H7 (cell line): ENCODE results near the gene SIRT5. TPM values are rescaled to one million over a fixed set of nuclear protein-coding genes. Genes with fewer than 3 reads are reported as not detected.

Source experiments
- DNase-seq: peaks from one replicate; pipeline ENCODE4 v3.0.0; 2012
- H3K27me3 ChIP-seq: 2 replicates; pipeline ENCODE4 v1.6.0; 2011; ENCODE audit warnings: mild to moderate bottlenecking, low read length; ENCODE audit not compliant: control insufficient read depth, insufficient read depth
- H3K36me3 ChIP-seq: replicated peaks from 2 replicates; pipeline ENCODE4 v1.5.1; 2011; ENCODE audit warnings: low read length; ENCODE audit not compliant: control insufficient read depth, insufficient read depth
- H3K4me3 ChIP-seq: 2 replicates; pipeline ENCODE4 v1.5.1; 2011; ENCODE audit warnings: low read depth, mild to moderate bottlenecking, control low read depth, low read length, moderate library complexity; ENCODE audit not compliant: insufficient read depth
- total RNA-seq: library from RNA; depleted of rRNA; stranded (reverse); fragments of >200 nt; shearing (Covaris generic); gene quantifications from 2 replicates; pipeline ENCODE4 v1.2.3, GENCODE V29; 2014

SIRT5 gene
- total RNA-seq, 1 experiment from 2014 or later, result 9.8 TPM

DNA sequence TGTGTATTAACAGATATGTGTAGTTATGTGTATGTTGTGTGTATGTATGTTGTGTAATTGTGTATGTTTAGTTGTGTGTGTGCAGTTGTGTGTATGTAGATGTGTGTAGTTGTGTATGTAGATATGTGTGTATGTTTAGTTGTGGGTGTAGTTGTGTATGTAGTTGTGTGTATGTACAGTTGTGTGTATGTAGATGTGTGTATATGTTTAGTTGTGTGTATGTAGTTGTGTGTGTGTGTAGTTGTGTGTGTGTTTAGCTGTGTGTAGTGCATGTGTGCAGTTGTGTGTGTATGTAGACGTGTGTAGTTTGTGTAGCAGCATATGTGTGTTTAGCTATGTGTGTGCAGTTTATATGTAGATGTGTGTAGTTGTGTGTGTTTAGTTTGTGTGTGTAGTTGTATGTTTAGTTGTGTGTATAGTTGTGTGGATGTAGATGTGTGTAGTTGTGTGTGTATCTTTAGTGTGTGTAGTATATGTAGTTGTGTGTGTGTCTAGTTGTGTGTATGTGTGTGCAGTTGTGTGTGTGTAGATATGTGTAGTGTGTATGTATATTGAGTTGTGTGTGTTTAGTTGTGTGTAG lies 16.3 kb downstream of the SIRT5 start:
- DNase-seq, result no peak
- H3K36me3 ChIP-seq, result peaks cover 7% of the 10 kb centered on the region
- H3K27me3 ChIP-seq, result no peaks in the 10 kb centered on the region
- H3K4me3 ChIP-seq, result no peak overlapping the region

DNA sequence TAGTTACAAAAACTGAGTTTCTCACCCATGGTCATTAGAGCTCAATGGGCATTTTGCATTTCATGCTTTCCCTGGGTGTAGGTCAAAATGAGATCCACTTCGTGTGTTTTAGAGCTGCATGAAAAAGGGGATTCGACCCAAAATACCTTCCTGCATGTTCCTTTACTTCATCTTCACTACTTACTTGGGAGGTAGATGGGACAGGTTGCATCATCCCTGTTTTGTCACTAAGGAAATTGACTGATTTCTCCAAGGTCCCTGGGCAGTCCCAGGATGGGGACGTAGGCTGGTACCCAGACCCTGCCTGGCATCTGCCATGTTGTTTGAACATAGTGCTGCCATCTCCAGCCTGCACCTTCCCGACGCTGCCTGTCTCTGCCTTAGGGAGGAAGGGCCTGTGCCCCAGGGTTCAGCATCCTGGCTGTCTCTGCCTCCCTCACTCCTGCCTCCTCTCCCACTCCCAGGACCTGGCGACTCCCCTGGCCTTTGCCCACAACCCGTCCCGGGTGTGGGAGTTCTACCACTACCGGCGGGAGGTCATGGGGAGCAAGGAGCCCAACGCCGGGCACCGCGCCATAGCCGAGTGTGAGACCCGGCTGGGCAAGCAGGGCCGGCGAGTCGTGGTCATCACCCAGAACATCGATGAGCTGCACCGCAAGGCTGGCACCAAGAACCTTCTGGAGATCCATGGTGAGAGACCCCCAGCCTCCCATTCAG lies 17.0 kb downstream of the SIRT5 start:
- no peaks in the 10 kb centered on the region for H3K27me3 ChIP-seq
- peaks cover 7% of the 10 kb centered on the region for H3K36me3 ChIP-seq
- no peak for DNase-seq
- H3K4me3 ChIP-seq, result no peak overlapping the region

DNA sequence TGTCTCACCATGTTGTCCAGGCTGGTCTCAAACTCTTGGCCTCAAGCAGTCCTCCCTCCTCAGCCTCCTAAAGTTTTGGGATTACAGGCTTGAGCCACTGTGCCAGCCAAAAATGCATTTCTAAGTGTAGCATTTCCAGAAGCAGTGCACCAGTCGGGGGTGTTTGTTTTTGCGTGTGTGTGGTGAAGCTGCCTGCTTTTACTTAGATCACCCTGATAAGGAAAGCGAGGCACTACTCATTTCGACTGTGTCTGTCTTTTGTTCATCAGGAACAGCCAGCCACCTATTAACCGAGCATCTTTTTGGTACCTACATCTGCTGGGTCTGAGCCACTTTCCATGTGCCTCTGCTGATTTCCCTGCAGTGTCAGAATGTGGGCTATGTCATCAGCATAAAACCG lies 18.7 kb downstream of the SIRT5 start:
- H3K36me3 ChIP-seq, result peaks cover 8% of the 10 kb centered on the region
- H3K4me3 ChIP-seq, result no peak overlapping the region
- no peaks in the 10 kb centered on the region for H3K27me3 ChIP-seq
- no peak for DNase-seq

DNA sequence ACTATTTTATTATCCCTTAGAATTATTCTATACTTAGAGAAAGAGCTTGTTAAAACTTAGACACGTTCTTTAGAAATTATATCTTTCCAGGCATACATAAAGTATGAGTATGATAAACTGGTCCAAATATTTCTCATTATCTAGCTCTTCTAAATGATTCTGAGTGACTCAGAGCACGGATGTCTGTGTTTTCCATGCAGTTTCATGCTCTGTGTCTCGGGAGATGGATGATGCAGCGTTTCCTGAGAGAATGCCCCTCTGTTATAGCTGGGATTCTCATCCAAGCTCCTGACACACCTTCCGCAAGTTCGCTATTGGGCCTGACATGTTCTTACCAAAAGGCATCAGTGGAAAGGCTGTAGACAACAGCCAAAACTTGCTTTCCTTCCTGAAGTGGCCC lies 19.3 kb downstream of the SIRT5 start:
- no peak for DNase-seq
- Histone ChIP-seq H3K4me3 (no peak overlapping the region), H3K36me3 (peaks cover 7% of the 10 kb centered on the region), H3K27me3 (no peaks in the 10 kb centered on the region)

DNA sequence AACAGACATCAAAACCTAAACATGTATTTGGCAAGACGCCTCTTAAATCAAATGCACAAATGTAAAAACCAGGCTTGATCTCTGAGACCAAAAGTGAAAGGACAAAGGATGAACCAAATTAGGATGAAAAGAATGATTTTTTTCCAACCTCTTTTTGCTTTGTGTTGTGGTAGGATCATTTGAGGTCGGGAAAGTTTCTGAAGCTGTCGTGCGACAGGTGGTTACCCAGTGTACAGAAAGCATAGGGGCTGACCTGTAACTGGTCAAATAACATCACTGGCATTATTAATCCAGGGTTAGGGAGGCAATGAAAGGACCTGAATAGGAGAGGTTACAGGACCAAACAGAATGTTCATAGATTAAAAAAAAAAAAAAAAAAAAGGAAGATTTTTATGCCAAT lies 22.7 kb downstream of the SIRT5 start:
- no peak for DNase-seq

GRCh38 chr6:13600036-13600435 lies 25.6 kb downstream of the SIRT5 start:
- Histone ChIP-seq H3K27me3 (no peaks in the 10 kb centered on the region), H3K4me3 (no peak overlapping the region), H3K36me3 (peaks cover 2% of the 10 kb centered on the region)
- no peak for DNase-seq

More for the DNA sequence above, 22.7 kb downstream of the SIRT5 start:
- Histone ChIP-seq H3K36me3 (peaks cover 6% of the 10 kb centered on the region), H3K4me3 (no peak overlapping the region), H3K27me3 (no peaks in the 10 kb centered on the region)

DNA sequence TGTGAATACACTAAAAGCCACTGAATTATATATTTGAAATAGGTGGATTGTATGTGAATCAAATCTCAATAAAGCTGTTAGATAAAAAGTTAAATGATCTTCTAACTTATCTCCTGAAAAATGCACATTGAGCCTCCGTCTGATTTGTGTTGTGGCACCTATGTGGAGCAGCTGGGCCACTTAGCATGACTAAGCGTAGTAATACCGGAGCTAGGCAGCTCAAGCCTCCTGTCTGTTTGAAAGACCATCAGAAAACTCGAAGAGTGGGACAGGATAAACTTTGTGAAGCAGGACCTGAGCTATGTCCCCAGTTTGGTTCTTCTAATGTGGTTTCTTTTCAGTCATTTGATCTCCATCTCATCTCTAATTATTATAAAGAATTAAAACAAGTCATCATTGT lies 29.7 kb downstream of the SIRT5 start:
- no peaks in the 10 kb centered on the region for H3K27me3 ChIP-seq
- DNase-seq, result no peak
- no peaks in the 10 kb centered on the region; the same call in none of the 2 replicates for H3K36me3 ChIP-seq
- H3K4me3 ChIP-seq, result no peak overlapping the region

- Histone ChIP-seq H3K36me3 (no peaks in the 10 kb centered on the region; the same call in none of the 2 replicates), H3K27me3 (no peaks in the 10 kb centered on the region), H3K4me3 (no peak overlapping the region)
- no peak for DNase-seq
Observed at GRCh38 chr6:13604546-13605416, 30.4 kb downstream of the SIRT5 start.

GRCh38 chr6:13605634-13606033 lies 31.2 kb downstream of the SIRT5 start:
- no peaks in the 10 kb centered on the region; the same call in none of the 2 replicates for H3K36me3 ChIP-seq

DNA sequence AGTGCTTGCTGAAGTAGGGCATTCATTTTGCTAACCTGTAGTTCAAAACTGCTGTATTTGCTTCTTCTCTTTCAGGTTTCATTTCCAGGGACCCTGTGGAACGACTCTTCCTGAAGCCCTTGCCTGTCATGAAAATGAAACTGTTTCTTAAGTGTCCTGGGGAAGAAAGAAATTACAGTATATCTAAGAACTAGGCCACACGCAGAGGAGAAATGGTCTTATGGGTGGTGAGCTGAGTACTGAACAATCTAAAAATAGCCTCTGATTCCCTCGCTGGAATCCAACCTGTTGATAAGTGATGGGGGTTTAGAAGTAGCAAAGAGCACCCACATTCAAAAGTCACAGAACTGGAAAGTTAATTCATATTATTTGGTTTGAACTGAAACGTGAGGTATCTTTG lies 37.3 kb downstream of the SIRT5 start:
- H3K4me3 ChIP-seq, result no peak overlapping the region
- no peak for DNase-seq
- peaks cover 1% of the 10 kb centered on the region; the same call in 1 of the 2 replicates for H3K36me3 ChIP-seq
- H3K27me3 ChIP-seq, result no peaks in the 10 kb centered on the region

More at GRCh38 chr6:13605634-13606033, 31.2 kb downstream of the SIRT5 start:
- Histone ChIP-seq H3K4me3 (no peak overlapping the region), H3K27me3 (no peaks in the 10 kb centered on the region)
- DNase-seq, result no peak

DNA sequence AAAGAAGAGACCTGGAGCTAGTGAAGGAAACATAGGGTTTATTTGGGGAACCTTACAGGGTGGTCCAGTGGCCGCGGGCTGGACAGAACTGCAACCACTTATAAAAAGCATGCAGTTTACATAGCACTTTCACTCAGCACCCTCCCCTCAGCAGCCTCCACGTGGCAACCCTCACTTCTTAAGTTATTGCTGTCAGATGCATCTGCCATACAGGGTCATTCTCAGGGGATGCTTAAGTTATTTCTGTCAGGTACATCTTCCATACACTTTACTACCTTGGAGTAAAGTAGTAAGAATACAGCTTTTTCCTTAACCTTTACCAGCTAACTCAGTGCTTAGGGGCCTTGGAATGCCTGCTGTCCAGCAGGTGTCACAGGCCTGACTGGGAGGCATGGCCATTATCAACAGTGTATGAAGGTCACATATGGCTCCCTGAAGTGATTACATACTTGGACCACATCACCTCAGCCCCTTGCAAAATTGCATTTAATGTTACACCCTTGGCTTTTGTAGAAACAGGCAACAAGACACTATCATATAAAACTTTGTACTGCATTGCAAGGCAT lies 38.7 kb downstream of the SIRT5 start:
- Histone ChIP-seq H3K36me3 (peaks cover 5% of the 10 kb centered on the region), H3K4me3 (no peak overlapping the region), H3K27me3 (no peaks in the 10 kb centered on the region)
- no peak for DNase-seq

- no peaks in the 10 kb centered on the region for H3K27me3 ChIP-seq
- H3K36me3 ChIP-seq, result peaks cover 13% of the 10 kb centered on the region
- H3K4me3 ChIP-seq, result peak overlapping the region; percentile 94
- DNase-seq, result peak; percentile 75
Observed at GRCh38 chr6:13614126-13614925, 39.9 kb downstream of the SIRT5 start.

GRCh38 chr6:13614926-13615791 lies 40.8 kb downstream of the SIRT5 start, which contains the start of gene NOL7:
TSS of gene NOL7 (plus strand) at chr6:13615335. CDS start at chr6:13615359, 24 bp downstream.
- peak; percentile 96 for DNase-seq
- H3K4me3 ChIP-seq, result peak within 1 kb of the TSS; percentile 94
- H3K27me3 ChIP-seq, result no peaks in the 10 kb centered on the region
- peaks cover 17% of the 10 kb centered on the region for H3K36me3 ChIP-seq
